GM21786 (cell line): ENCODE data around the gene ATIC.

Experiments
- ATAC-seq: cut with Tn5 transposase; IDR thresholded peaks from one replicate; pipeline ENCODE4 v1.9.1; 2021; ENCODE audit not compliant: unreplicated experiment

The ATIC gene

DNA sequence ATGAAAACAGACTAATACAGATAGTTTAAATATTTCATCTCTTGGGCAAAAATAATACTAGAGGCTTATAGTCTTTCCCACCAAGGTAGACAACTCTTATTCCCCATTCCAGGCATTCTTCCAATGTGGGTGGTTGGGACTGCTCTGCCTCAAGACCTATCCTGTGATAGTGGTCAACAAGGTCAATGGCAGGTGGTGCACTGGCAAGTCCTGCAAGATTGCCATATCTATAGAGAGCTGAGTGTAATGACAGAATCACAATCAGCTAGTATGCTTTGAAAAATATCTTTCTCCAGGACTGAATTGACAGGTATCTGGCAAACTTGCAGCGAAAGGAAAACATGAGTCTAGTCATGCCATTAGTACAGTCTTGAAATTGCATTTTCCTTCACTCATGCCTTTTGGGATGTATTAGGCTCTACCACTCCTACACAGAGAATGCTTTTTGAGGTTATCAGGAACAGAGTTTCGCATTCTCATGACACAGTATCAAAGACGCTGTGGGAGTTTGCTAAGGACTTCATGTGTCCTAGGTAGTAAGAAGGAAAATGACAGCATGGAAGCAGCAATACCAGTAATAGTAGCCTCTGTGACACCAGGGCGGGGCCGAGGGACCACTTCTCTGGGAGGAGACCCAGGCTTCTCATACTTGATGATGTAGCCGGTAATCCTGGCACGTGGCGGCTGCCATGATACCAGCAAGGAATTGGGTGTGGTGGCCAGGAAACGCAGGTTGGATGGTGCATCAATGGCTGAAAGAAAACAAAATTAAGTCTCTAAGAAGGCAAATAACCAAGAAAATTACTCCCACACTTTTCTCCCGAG lies 63.0 kb downstream of the ATIC start:
- ATAC-seq = no peak

DNA sequence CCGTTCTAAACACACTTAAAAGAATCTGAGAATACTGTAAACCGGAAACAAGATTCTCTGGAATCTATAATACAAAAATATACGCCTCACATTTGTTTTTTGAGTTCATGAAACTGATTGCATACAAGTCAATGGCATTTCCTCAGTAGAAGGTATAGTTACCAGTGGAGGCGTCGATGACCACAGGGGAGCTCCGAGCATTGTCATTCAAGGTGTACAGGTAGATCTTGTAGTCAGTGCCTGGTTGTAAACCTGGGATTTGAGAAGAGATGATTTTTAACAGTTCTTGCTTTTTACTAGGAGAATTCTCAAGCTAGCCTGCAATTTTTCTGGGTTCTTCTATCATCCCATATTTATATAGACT lies 63.6 kb downstream of the ATIC start:
- ATAC-seq = no peak

DNA sequence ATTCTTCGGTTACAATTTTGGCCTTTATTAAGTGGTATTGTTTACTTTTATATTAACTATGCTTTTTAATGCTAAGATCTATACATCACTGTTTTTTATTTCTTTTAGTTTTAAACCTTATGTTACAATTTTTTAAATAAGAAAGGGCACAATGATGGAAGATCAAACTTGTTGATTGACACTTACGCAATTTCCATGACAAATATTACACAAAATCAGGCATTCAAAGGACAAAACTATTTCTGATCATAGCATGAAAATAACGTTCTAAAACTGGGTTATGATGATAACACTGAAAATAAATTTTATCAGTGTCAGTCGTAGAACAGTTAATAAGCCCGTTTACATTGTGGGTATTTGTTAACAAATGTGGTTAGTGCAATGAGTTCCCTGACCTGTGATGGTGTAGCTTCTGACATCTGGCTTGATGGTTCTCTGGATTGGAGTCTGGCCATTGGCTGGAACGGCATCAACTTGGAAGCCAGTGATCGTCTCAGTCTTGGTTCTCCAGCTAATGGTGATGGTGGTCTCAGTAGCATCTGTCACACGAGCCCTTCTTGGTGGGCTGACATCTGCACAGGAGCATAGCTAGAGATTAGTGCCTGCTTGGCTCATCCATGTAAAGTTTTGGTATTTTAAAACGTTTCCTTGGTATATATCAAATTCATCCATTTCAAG lies 64.4 kb downstream of the ATIC start:
- ATAC-seq = no peak

DNA sequence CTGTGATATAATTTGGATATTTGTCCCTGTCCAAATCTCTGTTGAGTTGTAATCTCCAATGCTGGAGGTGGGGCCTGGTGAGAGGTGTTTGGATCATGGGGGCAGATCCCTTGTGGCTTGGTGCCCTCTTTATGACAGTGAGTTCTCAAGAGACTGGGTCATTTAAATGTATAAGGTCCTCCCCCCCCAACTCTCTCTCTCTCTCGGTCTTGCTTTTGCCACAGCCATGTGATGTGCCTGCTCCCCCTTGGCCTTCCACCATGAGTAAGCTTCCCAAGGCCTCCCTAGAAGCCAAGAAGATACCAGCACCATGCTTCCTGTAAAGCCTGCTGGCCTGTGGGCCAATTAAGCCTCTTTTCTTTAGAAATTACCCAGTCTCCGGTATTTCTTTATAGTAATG lies 65.4 kb downstream of the ATIC start:
- ATAC-seq = no peak

DNA sequence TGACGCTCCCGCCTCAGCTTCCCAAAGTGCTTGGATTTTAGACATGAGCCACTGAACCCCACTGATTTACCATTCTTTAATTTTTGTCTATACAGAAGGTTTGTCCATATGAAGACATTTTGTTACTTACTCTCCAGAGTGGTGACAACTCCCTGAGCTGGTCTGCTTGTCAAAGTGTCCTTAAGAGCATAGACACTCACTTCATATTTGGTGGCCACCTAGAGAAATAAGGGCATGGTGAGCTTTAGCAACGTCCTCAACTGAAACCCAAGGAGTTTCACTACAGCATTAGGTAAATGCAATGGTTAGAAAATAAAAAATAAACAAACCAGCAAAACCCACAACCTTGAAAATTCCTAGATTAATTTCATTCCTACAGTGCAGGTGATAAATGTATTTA lies 66.2 kb downstream of the ATIC start:
- ATAC-seq = no peak

DNA sequence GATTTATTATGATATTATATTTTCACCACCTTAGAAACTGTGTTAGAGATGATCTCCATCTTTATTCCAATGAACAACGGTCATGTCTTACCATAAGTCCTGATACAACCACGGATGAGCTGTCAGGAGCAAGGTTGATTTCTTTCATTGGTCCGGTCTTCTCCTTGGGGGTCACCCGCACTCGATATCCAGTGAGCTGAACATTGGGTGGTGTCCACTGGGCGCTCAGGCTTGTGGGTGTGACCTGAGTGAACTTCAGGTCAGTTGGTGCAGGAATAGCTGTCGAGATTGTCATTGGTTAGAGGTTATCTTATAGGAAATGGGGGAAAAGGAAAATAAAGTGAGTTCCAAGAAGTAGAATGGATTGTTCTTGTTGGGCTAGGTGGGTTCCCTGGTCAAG lies 67.2 kb downstream of the ATIC start:
- ATAC-seq = no peak

DNA sequence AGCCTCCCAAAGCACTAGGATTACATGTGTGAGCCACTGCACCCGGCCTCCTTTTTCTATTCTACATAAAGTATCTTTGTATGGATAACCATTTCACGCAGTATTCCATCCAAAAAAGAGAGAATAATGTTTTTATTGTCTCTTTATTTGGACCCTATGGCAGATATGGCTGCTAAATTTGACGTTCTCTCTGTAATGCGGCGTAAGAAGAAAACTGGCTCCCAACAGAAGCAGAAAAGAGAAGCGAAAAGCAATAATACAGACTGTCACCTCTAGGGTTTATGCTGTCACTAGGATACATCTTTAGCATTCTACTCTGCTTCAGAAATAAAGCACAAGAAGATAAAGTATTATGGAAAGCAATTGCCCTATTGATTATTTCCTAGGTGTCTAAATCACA lies 68.1 kb downstream of the ATIC start:
- ATAC-seq = no peak

DNA sequence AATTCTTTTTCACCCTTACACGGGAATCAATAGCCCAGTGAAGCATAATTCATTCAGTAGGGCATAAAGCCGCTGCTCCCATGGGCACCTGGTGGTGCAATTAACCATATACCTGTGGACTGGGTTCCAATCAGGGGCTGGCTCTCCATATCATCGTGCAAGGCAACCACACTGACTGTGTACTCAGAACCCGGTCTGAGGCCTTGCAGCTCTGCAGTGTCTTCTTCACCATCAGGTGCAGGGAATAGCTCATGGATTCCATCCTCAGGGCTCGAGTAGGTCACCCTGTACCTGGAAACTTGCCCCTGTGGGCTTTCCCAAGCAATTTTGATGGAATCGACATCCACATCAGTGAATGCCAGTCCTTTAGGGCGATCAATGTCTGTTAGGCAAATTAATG lies 68.8 kb downstream of the ATIC start:
- ATAC-seq = no peak

DNA sequence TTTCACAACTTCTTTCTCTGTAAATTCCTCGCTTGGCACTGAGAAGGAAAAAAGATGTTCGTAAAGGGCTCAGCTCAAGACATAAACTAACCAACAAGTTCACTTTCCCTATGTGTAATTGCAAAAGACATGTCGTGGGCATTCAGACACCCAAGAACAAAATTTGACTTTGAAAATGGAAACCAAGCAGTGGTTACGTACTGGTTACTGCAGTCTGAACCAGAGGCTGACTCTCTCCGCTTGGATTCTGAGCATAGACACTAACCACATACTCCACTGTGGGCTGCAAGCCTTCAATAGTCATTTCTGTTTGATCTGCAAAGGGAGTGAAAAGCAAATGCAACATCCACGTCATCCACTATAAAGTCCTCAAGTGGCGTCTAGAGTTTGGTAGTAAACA lies 70.2 kb downstream of the ATIC start:
- ATAC-seq = no peak

DNA sequence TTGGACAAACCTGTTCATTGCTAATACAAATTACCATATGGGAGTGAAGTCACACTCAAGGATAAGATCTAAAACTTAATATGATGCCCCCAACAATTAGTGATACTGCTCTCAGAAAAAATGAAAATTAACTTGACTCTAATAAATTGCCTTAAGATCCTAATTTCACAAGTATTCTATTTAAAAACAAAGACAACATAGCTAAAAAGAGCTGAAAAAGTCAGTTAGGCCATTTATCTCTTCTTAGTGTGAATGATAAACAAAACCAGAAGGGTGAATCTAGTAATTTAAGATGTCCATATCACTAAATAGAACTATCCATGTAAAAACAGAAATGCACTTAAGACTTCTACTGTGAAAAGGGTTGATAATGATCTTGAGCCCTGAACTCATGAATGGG lies 70.6 kb downstream of the ATIC start:
- no peak for ATAC-seq

DNA sequence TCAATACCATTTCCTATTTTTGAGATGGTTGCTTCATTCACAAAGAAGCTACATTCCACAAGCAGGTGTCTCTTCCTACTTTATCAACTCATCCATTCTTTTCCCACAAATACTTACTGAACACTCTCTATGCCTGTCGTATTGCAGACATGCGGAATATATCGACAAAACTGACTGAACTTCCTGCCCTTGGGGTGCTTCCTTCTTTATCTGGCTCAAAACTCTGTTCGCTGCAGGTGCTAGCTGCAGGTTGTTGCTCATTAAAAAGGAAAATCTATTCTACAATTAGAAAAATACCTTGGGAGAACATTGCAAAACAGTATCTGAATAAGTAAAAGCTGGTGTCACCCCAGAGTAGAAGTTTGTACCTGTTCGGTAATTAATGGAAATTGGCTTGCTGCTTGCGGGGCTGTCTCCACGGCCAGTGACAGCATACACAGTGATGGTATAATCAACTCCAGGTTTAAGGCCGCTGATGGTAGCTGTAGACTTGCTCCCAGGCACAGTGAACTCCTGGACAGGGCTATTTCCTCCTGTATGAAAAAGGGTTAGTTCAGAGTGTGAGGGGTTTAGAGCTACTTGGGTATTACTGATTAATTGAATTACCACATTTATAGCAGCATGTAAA lies 71.9 kb downstream of the ATIC start:
- ATAC-seq = no peak

DNA sequence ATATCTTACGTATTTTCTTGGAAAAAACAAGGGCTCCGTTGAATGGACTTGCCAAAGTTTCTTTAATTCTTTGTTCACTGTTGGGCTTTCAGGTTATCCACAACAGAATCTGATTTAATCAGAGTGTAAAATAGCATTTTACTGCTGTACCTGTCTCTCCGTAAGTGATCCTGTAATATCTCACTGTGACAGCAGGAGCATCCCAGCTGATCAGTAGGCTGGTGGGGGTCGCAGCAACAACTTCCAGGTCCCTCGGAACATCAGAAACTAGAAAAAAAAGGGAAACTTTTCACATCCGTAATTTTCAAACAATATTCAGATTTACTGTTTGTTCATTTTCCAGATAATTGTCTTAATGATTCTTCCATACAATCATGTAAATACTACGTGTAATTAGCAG lies 72.9 kb downstream of the ATIC start:
- ATAC-seq = no peak

DNA sequence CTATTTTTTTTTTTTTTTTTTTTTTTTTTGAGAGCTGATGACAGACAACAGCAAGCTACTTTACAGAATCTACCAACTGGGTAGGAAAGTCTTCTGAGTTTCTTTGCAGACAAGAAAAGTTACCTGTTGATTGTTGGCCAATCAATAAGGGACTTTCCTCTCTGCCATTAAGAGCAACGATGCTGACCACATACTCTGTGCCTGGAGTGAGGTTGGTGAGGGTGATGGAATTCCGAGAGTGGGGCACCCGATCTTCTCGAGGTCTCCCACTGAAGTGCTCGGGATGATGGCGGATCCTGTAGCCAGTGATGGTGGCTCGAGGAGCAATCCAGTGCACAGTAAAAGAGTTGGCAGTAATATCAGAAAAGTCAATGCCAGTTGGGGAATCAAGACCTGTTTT lies 74.7 kb downstream of the ATIC start:
- no peak for ATAC-seq

DNA sequence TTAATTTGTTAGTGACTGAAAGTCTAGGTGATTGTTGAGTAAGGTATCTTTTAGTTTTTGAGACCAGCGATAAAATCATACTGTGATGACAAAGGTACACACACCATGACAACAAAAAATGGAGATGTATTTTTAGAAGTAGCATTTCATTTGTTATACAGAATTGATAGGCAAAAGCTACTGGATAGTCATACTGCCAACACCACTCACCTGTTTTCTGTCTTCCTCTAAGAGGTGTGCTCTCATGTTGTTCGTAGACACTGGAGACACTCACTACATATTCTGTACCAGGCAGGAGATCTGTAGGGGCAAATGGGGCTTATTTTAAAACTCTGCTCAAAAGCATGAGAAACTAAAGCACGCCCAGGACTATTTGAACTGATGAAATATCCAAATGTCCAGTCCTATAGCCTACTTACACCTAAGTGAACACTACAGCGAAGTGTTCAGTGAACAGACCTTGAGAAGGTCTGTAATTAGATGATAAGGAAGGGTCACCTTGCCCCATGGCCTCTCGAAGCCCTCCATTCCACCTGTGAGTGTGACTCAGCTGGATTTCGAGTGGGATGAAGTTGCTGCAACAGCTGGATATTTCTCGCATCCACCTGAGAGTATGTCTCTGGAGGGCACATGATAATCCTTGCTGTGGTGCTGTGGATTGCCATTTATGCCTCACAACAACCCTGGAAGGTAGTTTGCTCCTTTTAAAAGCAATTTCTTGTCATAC lies 76.3 kb downstream of the ATIC start:
- ATAC-seq = no peak

DNA sequence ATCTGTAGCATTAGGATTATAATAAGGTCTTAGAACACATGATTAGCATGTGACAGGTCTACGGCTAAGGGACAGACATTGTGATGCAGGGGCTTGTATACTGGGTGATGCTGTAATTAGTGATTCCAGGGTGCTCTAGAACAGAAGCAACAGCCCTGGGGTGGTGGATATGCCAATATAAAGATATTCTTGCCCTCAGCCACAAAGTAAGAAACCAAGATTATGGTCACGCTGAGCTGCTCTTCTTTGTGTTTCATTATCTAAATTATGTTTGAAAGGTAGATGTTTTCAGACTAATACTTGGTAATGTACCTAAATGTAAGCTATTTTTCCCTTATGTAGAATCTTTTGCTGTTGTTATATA lies 78.7 kb downstream of the ATIC start:
- no peak for ATAC-seq

DNA sequence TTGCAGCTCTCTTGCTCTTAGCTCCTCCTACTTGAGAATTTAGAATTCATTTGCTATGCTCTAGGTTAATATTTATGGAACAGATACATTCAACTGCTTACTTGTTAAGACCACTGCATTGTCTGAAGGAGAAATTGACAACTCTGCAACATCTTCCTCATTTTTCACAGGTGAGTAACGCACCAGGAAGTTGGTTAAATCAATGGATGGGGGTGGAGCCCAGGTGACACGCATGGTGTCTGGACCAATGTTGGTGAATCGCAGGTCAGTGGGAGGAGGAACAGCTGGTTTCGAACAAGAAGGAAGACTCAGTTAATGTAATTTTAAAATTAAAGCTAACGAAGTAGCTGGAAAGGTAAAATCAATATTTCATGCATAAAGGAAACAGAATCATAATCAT lies 79.7 kb downstream of the ATIC start:
- no peak for ATAC-seq

DNA sequence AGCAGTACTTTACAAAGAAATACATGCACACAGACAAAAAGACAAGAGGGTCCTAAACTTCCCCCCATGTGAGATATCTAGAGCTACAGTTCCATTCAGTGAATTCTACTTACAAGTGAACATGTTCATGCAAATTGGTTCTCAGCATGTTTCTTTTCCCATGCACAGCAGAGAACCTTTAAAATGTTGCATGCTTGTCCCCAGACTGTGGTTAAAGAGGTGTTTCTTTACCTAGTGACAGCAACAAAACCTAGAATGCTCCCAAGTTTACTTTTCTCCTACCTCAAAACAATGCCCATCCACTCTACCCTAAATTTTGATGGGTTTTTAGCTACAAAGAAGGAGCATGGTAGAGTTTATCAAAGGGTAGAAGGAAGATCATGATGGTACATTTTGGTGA lies 80.3 kb downstream of the ATIC start:
- ATAC-seq = no peak

DNA sequence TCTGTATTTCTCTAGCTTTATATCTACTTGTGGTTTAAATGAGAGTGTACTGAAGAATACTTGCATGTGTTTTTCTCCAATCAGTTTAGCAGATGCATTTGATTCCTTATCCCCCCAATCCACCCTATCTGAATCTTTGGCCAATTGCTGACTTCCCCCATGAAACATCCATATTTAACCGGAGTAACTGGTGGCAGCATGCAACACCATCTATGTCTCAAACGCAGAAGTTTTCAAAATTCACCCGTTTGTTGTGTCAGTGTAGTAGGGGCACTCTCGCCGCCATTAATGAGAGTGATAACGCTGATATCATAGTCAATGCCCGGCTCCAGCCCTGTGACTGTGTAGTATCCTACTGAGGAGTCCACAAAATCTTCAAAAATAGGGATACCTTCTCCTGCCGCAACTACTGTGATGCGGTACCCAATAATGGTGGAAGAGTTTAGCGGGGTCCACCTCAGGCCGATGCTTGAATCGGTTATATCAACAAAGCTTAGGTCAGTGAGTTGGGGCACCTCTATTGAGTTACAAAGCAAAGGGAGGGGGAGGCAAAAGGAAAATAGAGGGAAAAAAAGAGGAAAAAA lies 80.9 kb downstream of the ATIC start:
- no peak for ATAC-seq

DNA sequence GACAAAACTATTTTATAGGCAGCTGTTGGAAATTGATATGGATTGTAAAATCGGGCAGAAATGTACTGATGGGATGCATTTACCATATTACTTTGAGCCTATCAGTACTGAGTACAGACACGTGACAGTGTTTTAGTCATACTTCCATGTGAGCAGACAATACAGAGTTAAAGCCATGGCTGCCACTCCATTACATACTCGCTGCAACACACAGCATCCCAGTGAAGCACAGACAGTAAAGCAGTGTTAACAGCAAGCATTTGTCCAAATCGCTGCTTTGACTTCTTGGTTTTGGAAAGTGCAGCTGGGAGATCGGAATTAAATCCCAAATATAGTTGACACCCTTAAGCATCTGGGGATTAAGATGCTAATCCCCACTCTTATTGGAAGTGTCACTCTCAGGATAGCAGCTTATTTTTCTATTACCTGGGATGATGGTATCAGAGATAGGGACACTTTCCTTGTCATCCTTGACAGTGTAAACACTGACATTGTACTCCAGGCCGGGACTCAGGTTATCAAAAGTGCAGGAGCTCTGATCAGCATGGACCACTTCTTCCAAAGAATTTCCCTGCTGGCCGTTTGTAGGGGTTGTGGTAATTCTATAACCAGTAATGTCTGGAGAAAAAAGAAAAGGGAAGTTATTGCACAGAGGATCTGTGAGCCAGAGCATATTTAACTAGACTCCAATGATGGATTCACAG lies 82.4 kb downstream of the ATIC start:
- no peak for ATAC-seq

DNA sequence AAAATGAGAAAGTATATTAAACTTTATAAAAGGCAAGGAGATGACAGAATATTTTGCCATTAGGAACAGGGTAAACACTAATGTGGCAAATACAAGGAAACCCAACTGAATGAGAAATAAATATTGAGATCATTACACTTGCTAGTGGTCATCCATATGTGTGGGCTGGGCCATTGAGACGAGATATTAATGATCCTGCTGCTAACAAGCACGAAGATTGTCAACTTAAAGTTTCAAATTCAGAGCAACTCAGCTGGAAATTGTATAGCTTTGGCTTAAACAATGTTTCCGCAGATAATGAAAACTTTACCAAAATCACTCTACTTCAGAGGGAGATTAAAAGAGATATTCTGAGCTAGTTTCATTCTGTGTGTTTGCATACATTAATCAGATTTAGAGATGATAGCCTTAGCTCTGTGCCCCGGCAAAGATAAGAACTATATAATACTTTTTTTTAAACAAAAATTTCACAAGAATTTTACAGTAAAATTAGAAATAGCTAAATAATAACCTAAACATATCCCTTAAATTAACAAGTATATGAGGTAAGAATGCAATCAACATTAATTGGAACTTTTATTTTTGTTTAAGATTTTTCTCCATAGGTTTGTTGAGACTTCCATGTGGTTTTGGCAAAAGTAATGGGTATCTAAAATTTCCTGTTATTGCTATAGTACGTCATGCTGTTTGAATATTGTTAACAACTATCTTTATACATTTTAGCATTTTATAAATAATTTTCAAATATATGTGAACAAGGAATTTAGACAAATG lies 84.0 kb downstream of the ATIC start:
- no peak for ATAC-seq
